NCI-H1092 (cell line): ENCODE data around the gene RASAL3.
"Not testable (repeated sequence)": the region's sequence is repeated elsewhere in the genome, so short reads cannot be mapped to it uniquely, and the experiment has no call there.

Experiments
- DNase-seq: peaks from one replicate; lab custom pipeline; 2025; lab: John Stamatoyannopoulos, UW

The RASAL3 gene

DNA sequence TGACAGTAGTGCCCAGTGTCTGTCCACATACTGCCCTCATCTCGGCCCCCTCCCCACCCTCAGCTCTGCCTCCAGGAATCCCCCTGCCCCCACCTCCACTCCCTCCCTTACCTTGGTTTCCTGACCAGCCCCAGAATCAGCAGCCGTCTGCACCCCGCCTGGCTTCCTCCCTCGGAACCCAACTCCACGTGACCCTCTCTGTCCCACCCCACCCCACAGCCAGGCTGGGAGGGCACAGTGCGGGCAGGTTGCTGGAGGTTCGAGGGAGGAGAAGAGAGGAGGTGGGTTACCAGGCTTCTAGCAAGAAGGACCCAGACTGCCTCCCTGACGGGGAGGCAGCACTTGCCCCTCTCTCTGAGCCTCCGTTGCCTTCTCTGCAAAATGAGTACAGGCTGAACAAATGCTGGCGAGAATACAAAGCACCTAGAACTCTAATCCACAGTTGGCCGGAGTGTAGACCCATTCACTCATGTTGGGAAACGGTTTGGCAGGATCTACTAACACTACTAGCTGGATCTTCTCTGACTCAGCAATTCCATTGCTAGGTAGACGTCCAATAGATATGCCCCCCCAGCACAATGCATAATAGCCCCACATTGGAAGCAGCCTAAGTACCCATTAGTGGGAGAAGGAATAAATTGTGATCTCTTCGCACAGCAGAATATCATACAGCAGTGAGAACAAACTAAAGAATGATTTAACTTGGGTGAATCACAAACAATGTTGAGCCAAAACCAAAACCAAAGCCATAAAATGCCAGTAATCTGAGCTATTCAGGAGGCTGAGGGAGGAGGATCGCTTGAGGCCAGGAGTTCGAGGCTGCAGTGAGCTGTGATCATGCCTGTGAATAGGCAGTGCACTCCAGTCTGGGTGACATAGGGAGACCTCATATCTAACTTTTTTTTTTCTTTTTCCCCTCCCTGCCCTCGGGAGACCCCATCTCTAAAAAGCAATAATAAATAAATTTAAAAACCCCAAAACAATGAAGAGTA, at the start of gene RASAL3:
TSS of gene RASAL3 (minus strand) at position 151 of the 992 bp plus-strand sequence. CDS start 186 bp downstream, outside the sequence.
- no peak for DNase-seq

DNA sequence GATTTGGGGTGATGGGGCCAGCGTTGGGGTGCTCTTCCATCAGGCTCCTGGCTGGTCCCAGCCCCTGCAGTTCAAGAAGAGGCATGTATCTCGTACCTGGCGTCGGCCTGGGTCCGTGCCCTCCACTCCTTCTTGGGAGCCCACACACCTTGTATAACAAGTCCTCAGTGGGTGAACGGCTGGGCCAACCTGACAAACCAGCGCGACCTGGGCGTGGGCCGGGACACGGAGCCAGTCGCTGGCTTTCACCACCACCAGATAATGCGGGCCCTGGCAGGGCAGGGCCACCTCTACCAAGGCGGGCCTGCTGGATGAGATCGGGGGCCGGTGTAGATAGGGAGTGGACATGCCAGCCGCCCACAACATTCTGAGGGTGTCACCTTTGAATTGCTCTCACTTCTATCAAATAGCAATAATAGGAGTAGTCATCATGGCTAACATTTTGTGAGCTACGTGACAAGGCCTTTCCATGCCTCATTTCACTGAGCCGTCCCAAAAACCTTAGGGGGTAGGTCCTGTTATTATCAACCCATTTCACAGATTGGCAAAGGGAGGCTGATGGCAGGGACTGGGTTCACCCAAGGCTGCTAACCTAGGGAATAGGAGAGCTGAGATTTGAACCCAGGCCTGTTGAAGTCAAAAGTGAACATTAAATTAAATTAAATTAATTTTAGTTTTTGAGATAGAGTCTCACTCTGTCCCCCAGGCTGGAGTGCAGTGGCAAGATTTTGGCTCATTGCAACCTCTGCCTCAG, 47.5 kb upstream of the RASAL3 start:
- DNase-seq: no peak

DNA sequence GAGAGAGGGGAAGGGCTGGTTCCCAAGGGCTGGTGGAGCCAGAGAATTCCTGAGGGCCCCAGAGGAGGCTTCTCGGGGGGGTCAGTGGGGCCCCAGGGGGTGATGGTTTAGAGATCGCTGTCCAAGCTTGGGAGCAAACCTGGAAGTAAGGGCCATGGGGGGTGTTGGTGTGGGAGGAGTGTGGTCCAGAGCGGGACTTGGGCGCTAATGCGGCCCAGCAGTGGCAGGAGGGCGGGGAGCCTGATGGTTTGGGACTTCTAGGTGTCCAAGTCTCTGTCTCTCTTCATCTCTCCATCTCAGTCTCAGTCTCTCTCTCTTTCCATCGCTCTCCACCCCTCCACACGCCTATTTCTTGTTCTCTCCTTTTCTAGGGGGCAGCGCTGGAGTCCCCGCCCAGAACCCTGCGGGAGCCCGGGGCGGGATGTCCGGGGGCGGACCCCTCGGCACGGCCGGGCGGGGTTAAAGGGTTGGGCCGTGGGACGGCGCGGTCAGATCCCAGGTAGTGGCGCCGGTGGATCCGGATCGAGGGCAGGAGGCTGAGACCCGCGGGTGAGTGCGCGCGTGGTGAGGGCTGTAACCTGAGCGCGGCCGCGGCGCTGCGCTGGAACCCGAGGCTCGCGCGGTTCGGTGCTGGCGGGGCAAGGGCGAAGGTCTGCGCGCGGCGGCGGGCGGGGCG, 43.8 kb upstream of the RASAL3 start, which contains the start of gene CYP4F22:
TSS of gene CYP4F22 (plus strand) at position 491 of the 676 bp plus-strand sequence. CDS start 16,812 bp downstream, outside the sequence.
- no peak for DNase-seq

DNA sequence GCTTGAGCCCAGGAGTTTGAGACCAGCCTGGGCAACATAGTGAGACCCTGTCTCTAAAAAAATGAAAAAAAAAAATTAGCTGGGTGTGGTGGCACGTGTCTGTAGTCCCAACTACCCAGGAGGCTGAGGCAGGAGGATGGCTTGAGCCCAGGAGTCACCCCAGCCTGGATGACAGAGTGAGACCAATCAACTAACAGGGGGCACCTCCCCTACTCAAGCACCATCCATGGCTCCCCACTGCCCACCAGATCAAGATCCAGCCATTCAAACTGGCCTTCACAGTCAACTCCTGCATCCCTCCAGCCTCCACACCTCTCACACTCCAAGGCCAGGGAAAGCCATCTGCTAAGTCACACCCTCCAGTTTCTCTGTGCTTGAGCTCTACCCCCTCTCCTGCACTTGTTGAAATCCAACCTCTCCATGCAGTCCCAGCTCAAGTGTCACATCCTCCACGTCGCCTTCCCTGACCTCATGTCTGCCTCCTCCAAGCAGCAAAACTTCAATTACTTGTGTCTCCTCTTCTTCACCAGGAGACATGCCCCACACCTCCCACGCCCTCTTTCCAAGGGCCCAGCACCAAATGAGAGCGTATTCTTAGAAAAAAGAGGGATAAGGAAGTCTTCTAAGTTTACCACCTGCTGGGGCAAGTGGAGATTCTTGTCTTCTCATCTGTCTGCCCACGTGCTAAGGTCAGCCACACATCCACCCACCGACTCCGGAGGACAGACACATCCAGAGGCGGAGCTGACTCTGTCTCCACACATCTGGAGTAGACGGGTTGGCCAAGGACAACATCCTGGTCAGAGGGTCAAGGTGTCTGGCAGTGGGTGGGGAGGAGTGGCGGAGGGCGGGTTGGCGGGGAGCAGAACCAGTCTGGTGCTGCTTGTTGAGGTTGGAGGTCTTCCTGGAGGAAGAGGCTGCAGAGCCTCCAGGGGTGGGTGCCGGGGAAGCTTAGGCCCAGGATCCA, 43.0 kb upstream of the RASAL3 start:
- DNase-seq: no peak

DNA sequence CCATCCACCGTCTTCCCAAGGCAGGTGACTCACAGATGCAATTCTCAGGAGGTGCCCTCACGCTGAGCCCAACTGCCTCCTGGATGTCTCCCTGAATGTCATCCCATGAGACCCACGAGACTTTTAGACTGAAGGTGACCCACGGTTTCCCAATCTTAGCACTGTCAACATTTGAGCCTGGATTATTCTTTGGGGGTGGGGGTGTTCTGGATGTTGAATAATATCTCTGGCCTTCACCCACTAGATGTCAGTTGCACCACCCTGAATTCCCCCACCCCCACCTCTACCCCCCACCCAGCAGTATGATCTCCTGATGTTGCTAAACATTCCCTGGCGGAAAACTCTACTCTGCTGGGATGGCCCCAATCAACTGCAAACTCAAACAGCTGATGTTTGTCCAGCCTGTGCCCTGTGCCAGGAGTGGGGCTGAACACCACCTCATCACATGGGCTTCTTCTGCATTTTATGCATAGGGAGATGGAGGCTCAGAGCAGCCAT, 41.8 kb upstream of the RASAL3 start:
- no peak for DNase-seq

DNA sequence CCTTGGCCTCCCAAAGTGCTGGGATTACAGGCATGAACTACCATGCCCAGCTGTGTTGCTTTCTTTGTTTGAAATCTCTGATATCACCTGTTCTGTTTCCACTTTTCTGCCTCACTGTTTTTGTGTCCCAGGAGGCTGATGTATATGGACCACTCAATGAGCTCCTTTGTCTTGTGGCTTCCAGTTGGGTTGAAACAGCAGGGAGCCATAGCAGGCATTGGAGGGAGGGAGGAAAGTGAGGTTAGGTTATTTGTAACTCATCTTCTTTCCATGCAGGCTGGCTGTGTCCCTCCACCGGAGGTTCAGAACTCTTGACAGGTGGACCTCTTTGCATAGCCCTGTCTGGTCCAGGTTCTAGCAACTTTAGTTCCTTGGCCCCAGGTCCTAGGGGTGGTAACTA, 37.9 kb upstream of the RASAL3 start:
- no peak for DNase-seq

DNA sequence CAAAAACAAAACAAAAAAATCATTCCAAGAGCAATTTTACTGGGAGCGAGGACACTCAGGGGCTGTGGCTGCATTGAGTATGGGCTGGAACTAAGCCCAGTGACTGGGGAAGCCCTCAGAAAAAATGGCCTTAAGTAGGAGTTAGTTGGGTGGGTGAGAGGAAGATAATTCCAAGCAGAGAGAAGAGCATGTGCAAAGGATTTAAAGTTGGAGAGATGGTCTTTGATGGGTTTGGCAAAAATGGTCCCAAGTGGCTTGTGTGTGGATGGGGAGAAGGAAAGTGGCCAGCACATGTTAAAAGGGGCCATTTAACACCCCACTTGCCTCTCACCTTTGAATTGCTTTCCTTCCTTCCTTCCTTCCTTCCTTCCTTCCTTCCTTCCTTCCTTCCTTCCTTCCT, 37.3 kb upstream of the RASAL3 start:
- DNase-seq: no peak

DNA sequence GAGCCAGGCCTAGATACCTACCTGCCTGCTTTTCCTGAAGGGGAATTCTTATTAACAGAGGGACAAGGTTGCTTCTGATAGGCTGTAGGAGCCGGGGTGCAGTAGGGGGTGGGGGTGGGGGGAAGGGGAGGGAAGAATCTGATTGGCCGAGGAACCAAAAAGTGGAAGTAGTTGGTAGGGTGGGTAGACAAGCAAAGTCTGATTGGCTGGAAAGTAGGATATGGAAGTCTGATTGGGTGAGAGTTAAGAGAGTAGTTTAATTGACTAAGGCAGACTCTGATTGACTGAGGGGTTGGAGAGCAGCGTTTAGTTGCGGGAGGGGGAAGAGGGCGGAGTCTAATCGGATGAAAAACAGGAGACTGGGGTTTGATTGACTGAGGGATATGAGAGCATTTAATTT, 34.6 kb upstream of the RASAL3 start:
- DNase-seq: no peak

DNA sequence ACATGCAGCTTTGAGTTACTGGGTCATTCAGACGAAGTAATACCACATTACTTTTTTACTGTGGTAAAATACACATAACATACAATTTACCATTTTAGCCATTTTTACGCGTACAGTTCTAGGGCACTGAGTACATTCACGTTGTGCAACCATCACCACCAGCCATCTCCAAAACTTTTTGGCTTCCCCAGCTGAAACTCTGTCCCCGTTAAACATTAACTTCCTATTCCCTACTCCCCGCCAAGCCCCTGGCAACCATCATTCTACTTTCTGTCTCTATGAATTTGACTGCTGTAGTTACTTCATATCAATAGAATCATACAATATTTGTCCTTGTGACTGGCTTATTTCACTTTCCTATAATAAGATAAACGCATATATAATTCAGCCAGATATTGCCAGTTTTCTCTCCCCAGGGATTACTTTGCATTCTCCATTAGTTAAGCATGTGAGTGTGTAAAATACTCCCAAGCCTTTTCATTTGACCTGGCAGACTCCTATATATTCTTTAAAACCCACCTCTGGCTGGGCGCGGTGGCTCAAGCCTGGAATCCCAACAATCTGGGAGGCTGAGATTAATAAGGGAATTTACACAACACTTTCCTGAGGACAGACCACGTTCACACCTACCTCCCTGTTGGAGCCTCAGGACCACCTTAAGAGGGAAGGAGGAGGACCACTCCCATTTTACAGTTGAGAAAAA, 34.0 kb upstream of the RASAL3 start:
- DNase-seq: no peak

DNA sequence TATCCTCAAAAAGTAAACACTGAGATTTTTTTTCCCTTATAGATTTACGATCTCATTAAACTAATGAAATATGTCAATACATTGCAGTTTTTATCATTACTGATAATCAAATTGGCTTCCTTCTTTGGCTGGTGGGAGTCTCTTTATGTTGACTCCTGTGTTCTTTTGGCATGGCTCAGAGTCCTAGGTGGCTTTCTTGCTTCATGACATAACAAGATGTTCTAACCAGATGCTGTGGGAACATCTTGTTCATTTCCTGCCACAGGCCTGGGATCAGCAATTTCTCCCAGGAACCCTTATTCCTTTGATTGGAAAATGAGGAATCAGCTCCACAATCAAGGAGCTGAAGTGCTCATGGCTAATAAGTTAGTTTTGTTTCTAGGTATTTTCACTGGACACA, 30.8 kb upstream of the RASAL3 start:
- no peak for DNase-seq

DNA sequence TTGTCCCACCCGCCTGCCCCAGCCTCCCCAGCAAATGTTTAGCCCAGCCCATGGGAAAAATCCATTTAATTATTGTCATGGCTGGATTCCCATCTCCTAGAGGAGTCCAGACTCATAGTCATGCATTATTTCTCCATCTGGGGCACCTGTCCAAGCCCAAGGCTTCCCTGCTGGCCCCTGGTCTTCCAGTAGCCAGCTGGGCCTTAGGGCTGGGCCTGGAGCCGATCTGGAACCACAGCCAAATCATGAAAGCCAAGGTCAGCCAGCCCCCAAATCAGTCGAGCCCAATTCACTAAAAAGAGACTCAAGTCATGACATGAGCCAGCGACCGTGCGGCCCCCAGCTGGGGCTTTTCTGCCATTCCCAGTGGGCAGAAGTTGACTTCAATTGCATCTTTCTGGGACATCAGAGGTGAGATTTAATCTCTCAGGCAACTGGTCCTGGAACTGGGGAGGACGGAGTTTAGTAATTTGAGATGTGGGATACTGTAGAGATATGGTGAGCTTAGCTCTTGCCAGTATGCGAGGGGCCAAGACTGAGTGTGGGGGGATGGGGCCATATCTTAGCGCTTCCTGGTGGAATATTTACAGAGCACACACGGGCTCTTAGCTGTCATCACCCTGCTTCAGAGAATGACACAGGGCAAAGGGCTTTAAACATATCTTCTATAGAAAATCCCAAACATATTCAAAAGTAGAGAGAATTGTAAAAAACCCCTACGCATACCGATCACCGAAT, 24.3 kb upstream of the RASAL3 start:
- DNase-seq: no peak

DNA sequence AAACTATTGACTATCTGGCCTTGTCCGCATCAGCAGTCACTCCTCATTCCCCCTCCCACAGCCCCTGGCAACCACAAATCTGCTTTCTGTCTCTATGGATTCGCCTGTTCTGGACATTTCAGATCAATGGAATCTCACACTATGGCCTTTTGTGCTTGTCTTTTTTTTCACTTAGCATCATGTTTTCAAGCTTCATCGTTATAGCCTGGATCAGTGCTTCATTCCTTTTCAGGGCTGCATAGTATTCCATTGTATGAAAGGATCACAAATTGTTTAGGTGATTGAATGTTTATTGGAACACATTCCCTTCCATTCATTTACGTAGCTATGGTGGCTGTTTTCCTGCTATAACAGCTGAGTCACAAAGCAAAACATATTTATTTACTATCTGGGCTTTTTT, 22.7 kb upstream of the RASAL3 start:
- no peak for DNase-seq

DNA sequence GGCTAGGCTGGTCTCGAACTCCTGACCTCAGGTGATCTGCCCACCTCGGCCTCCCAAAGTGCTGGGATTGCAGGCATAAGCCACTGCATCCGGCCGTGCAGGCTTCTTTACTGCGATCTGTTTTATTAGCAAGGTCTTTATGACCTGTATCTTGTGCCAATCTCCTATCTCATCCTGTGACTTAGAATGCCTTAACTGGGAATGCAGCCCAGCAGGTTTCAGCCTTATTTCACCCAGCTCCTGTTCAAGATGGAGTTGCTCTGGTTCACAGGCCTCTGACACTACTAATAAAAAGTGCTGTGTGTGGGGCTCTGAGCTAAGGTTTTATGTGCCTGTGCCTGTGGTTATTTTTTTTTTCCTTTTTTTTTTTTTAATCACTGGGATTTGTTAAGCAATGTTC, 21.4 kb upstream of the RASAL3 start:
- not testable (repeated sequence) for DNase-seq

DNA sequence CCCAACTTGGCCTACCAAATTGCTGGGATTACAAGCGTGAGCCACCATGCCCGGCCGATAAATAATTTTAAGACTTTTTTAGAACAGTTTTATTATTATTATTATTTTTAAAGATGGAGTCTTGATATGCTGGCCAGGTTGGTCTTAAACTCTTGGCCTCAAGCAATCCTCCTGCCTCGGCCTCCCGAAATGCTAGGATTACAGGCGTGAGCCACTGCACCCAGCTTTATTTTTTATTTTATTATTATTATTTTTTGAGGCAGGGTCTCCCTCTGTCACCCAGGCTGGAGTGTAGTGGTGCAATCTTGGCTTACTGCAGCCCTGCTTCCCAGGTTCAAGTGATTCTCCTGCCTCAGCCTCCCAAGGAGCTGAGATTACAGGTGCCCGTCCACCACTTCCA, 16.7 kb upstream of the RASAL3 start:
- DNase-seq: not testable (repeated sequence)

DNA sequence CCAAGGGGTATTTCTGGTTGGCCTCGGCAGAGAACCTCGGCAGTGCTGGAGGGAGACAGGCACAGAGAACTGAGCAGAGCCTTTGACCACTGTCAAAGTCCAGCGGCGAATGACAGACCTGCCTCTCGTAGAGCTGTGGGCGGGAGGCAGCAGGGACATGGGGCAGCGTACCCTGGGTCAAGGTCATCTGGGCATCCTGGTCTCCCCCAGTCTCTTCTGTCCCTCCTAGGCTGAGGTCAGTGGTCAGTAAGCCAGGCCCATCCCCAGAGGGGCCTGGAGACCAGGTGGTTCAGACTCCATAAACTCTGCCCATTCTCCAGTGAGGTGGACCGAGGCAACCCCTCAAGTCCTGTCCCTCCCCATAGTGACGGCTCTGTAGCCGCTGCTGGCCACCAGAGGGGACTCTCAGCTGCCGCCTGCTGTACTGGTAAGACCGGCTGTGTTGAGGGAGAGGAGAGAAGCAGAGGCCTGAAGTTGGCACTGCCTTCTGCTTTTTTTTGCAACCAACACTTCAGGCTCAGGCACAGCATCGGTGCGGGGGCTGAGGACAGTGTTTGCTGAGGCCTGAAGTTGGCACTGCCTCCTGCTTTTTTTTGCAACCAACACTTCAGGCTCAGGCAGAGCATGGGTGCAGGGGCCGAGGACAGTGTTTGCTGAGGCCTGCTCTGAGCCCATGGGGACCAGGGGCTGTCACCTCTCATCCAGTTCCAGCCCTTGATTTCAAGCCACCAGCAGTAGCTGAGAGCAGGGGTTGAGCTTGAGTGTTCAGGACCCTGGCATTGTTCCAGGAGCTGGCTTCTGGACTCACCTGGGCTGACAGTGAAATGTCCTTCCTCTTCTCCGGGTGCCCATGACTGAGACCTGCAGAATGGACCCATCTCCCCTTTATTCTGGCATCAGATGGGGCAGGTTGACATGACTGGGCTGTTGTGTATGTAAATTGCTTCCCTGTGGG, 15.3 kb upstream of the RASAL3 start, which contains the start of gene PGLYRP2:
TSS of gene PGLYRP2 (minus strand) at position 111 of the 955 bp plus-strand sequence. CDS start 130 bp downstream, outside the sequence.
- no peak for DNase-seq

DNA sequence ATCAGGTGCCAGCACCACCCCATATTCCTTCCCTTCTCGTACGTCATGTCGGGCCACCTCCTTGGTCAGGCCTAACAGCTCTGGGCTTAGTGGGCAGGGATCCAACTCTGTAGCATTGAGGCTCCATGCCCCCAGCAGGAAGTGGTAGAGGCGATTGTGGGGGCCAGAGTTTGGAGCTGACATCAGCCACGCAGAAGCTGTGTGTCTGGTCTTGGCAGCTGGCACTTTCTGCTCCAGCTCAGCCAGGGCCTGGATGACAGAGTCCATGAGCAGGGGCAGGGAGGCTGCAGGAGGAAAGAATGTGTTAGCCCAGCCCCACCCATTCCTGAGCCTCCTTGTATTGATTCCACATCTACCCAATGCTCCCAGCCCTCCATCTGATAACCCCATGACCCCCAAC, 12.0 kb upstream of the RASAL3 start:
- no peak for DNase-seq

DNA sequence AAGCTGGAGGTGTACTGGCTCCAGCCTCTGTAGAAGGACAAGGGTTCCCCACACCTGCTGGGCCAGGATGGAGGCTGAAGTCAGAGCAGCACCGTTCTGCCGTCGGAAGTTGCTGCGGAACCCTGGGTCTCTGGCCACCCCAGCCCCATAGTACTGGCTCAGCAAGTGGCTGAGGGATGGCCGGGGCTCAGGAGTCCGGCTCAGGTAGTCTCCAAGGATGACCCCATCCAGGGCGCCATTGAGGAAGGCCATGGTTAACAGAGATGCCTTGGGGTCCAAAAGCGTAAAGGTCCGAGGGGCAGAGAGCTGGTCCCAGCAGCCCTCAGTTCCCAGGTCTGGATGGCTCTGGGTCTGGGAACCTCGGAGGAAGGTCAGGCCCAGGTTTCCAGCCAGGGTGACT, 11.3 kb upstream of the RASAL3 start:
- no peak for DNase-seq

DNA sequence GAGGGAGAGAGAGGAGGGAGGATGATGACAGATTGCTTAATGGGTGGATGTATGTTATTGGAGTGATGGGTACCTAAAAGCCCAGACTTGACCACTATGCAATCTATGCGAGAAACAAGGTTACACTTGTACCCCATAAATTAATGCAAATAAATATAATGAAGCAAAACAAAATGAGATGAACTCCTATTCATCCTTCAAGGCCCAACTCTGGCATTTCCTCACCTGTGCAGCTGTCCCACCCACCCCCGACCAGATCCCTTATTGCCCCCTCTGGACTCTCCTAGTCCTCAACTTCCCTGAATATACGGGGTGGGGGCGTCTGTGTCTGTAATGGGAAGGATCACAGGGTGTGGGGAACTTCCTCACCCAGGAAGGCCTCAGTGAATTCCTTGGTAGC, 10.8 kb upstream of the RASAL3 start:
- no peak for DNase-seq
